GOT3 (cell line): Measurements from ENCODE around the gene ENO4.

Source experiments
- DNase-seq: peaks from one replicate; lab custom pipeline; 2025; ENCODE audit warnings: mixed read lengths; lab: John Stamatoyannopoulos, UW

The ENO4 gene

DNA sequence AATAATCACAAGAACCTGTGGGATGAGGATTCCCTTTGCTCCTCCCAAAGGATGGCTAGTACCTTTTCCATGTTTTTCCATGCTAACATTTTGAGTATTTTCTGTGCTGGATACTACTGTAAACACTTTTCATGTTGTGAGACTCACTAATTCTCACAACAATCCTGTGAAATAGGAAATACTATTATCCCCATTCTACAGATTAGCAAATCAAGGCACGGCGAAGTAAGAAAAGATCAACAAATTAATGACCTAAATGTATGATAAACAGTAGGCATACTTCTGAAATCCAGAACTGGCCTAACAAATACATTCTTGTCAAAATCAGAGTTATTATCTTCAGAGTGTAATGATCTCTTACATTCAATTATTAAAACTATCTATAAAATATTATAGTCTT, 69.3 kb downstream of the ENO4 start:
- no peak for DNase-seq

- DNase-seq = no peak
These were observed 69.9 kb downstream of the ENO4 start for GRCh38 chr10:116919164-116919563.

DNA sequence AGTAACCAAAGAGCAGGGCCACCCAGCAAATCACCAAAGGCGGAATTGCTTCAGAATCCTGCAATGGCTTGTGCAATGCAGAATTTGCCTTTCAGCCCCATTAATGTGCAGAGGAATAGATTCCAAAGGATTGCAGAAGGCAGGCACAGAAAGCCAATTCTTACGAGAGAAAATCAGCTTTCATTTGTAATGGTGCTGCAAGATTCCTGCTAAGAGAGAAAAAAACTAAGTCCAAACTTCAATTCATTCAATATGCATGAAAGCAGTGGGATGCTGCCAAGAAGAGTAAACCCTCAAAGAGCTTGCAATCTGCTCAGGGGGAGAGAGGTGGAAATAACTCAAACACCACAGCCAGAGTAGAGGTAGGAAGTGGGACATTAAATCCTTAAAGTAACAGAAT, 70.4 kb downstream of the ENO4 start:
- DNase-seq = no peak

- no peak for DNase-seq
These were observed 75.8 kb downstream of the ENO4 start for GRCh38 chr10:116925056-116925455.

GRCh38 chr10:116926426-116926825, 77.1 kb downstream of the ENO4 start:
- DNase-seq = no peak

DNA sequence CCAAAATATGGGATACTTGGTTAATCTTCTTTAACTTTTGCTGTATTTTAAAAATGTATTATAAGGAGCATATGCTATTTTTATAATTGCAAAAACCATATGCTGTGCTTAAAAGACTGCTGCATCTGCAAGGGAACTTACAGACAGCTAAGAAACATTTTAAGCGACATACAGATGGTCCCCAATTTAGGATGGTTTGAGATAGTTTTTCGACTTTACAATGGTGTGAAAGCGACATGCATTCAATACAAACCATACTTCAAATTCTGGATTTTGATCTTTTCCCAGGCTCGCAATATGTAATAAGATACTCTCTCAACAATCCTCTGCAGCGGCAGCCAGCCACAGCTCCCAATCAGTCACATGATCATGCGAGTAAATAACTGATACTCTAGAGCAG, 82.5 kb downstream of the ENO4 start:
- no peak for DNase-seq
